HepG2 (cell line): Measurements from ENCODE around the gene PCYOX1L. TPM values are rescaled to one million over a fixed set of nuclear protein-coding genes. Genes with fewer than 3 reads are reported as not detected.

Experiments used
- AGO1 ChIP-seq: fragments of 200-400 bp; formaldehyde crosslinking; IDR thresholded peaks from 2 replicates; pipeline ENCODE4 v1.6.1; 2017; ENCODE audit warnings: mild to moderate bottlenecking, low read depth, low read length, moderate library complexity; ENCODE audit not compliant: poor library complexity, severe bottlenecking
- EHMT2 ChIP-seq: fragments of 200-600 bp; sonication (generic); IDR thresholded peaks from 2 replicates; pipeline ENCODE4 v1.7.0; 2017; ENCODE audit warnings: antibody characterized with exemption, low read depth, low read length, borderline replicate concordance
- FOXO1 ChIP-seq: sonication (generic); formaldehyde crosslinking; IDR thresholded peaks from 2 replicates; pipeline ENCODE4 v1.4.0; 2020; ENCODE audit warnings: missing genetic modification reagents
- KAT8 ChIP-seq: IDR thresholded peaks from 2 replicates; pipeline ENCODE4 v1.6.1; 2016; ENCODE audit warnings: missing genetic modification reagents, missing compliant biosample characterization
- KDM2A ChIP-seq: sonication (generic); formaldehyde crosslinking; IDR thresholded peaks from 2 replicates; pipeline ENCODE4 v1.4.0; 2020; ENCODE audit warnings: low read depth, missing genetic modification reagents, borderline replicate concordance
- MAZ ChIP-seq, 2 experiments: sonication (generic) in 1 of 2; formaldehyde crosslinking in 1 of 2; IDR thresholded peaks; 2 replicates each; pipeline versions ENCODE4 v1.5.0 to v1.6.1; 2012 to 2020; ENCODE audit warnings: low read depth in 2 of 2, mild to moderate bottlenecking in 2 of 2, borderline replicate concordance in 1 of 2, improper control_type of control experiment in 1 of 2, low read length in 1 of 2, missing genetic modification reagents in 1 of 2, moderate library complexity in 1 of 2
- RCOR2 ChIP-seq: IDR thresholded peaks from 2 replicates; pipeline ENCODE4 v1.6.1; 2016; ENCODE audit warnings: missing biosample characterization, missing genetic modification reagents
- SIX4 ChIP-seq: sonication (generic); formaldehyde crosslinking; IDR thresholded peaks from 2 replicates; pipeline ENCODE4 v1.4.0; 2020; ENCODE audit warnings: missing genetic modification reagents
- SMC3 ChIP-seq: IDR thresholded peaks from 2 replicates; pipeline ENCODE4 v1.6.1; 2011; ENCODE audit warnings: low read length, improper control_type of control experiment
- TAF15 ChIP-seq: fragments of 200-400 bp; formaldehyde crosslinking; IDR thresholded peaks from one replicate; pipeline ENCODE4 v1.6.1; 2018; ENCODE audit warnings: mild to moderate bottlenecking, low read depth, low read length; ENCODE audit not compliant: poor library complexity, severe bottlenecking
- ZBTB38 ChIP-seq: sonication (generic); formaldehyde crosslinking; IDR thresholded peaks from 2 replicates; pipeline ENCODE4 v1.5.1; 2020; ENCODE audit warnings: mild to moderate bottlenecking, missing genetic modification reagents
- ZNF224 ChIP-seq: sonication (generic); formaldehyde crosslinking; IDR thresholded peaks from 2 replicates; pipeline ENCODE4 v1.5.0; 2020; ENCODE audit warnings: mild to moderate bottlenecking, missing genetic modification reagents
- ZNF230 ChIP-seq: sonication (generic); formaldehyde crosslinking; IDR thresholded peaks from 2 replicates; pipeline ENCODE4 v1.4.0; 2020; ENCODE audit warnings: mild to moderate bottlenecking, missing genetic modification reagents
- ZNF468 ChIP-seq: sonication (generic); formaldehyde crosslinking; IDR thresholded peaks from 2 replicates; pipeline ENCODE4 v1.8.0; 2022; ENCODE audit warnings: mild to moderate bottlenecking, moderate library complexity, missing genetic modification reagents
- ZNF777 ChIP-seq: sonication (generic); formaldehyde crosslinking; IDR thresholded peaks from 2 replicates; pipeline ENCODE4 v1.4.0; 2020; ENCODE audit warnings: missing genetic modification reagents
- polyA plus RNA-seq, 8 experiments: library from polyadenylated mRNA; depleted of rRNA in 3 of 8; stranded (reverse) in 7 of 8; unstranded in 1 of 8; fragments of >200 nt; fragmentation: Illumina TruSeq in 4 of 8; extraction: Trizol in 4 of 8; gene quantifications; 2 replicates each; pipeline versions ENCODE4 v1.2.1 to v1.2.3, GENCODE V29; 2011 to 2016; ENCODE audit warnings: low read depth in 4 of 8, missing spikeins in 1 of 8, mixed read lengths in 1 of 8; ENCODE audit not compliant: insufficient read depth in 1 of 8
- total RNA-seq, 5 experiments: library from RNA; depleted of rRNA; stranded (reverse); fragments of >200 nt; fragmentation: Illumina TruSeq; extraction: Trizol; gene quantifications; 2 replicates each; pipeline ENCODE4 v1.2.3, GENCODE V29; 2016; ENCODE audit warnings: low read depth in 1 of 5
- TF ChIP-seq, protein P1 (sequence below): IDR thresholded peaks from 2 replicates; pipeline ENCODE4 v1.6.1; 2016
- TF ChIP-seq, protein P2 (sequence below): sonication (generic); formaldehyde crosslinking; IDR thresholded peaks from 2 replicates; pipeline ENCODE4 v1.5.1; 2020; ENCODE audit warnings: missing genetic modification reagents, mild to moderate bottlenecking, borderline replicate concordance
- TF ChIP-seq, protein P3 (sequence below): IDR thresholded peaks from 2 replicates; pipeline ENCODE4 v1.6.1; 2016; ENCODE audit warnings: missing compliant biosample characterization, missing genetic modification reagents, borderline replicate concordance
- TF ChIP-seq, protein P4 (sequence below): sonication (generic); formaldehyde crosslinking; IDR thresholded peaks from 2 replicates; pipeline ENCODE4 v1.4.0; 2020; ENCODE audit warnings: missing genetic modification reagents
- TF ChIP-seq, protein P5 (sequence below): sonication (generic); formaldehyde crosslinking; IDR thresholded peaks from 2 replicates; pipeline ENCODE4 v1.8.1; 2023; ENCODE audit warnings: missing genetic modification reagents, mild to moderate bottlenecking, borderline replicate concordance

The PCYOX1L gene
- total and polyA plus RNA-seq, 2 of the 13 experiments (the other 11 are each of a cell fraction or from before 2014, with no cell fraction given): 1.00 to 3.7 TPM

DNA sequence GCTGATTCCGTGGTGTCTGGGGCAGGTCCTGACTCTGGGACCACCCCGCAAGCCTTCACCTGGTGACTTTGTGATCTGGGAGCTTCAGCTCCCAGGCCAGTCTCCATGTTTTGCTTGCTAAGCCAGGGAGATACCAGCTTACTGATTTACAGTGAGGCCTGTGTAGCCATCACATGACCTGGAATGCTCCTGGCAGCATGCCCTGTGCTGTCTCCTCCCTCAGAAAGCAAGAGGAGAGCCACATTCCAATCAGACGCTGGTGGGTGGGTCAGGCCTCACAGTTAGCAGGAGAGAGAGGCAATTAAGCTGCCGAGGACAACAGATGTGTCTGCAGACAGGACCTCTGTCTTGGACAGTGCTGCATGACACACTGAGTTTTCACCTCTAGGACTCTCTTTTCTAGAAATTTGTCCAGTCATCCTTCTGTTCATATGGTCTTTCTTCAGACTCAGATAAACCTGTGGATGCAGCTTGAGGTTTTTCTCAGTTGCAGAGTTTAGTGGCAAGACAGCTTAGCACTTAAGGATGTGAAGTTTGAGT is 37.0 kb upstream of the PCYOX1L start (continued):
- TF ChIP-seq TAF15: no peak
- TF ChIP-seq ZNF468: no peak
- TF ChIP-seq, protein P1, sequence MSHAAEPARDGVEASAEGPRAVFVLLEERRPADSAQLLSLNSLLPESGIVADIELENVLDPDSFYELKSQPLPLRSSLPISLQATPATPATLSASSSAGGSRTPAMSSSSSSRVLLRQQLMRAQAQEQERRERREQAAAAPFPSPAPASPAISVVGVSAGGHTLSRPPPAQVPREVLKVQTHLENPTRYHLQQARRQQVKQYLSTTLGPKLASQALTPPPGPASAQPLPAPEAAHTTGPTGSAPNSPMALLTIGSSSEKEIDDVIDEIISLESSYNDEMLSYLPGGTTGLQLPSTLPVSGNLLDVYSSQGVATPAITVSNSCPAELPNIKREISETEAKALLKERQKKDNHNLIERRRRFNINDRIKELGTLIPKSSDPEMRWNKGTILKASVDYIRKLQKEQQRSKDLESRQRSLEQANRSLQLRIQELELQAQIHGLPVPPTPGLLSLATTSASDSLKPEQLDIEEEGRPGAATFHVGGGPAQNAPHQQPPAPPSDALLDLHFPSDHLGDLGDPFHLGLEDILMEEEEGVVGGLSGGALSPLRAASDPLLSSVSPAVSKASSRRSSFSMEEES: peak; percentile 97
- TF ChIP-seq, protein P2, sequence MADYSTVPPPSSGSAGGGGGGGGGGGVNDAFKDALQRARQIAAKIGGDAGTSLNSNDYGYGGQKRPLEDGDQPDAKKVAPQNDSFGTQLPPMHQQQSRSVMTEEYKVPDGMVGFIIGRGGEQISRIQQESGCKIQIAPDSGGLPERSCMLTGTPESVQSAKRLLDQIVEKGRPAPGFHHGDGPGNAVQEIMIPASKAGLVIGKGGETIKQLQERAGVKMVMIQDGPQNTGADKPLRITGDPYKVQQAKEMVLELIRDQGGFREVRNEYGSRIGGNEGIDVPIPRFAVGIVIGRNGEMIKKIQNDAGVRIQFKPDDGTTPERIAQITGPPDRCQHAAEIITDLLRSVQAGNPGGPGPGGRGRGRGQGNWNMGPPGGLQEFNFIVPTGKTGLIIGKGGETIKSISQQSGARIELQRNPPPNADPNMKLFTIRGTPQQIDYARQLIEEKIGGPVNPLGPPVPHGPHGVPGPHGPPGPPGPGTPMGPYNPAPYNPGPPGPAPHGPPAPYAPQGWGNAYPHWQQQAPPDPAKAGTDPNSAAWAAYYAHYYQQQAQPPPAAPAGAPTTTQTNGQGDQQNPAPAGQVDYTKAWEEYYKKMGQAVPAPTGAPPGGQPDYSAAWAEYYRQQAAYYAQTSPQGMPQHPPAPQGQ: no peak
- TF ChIP-seq MAZ (IDR thresholded peaks at IDR 0.05; ENCODE audit: borderline replicate concordance, low read depth, low read length): no peak
- 0 out of 2 replicates have a peak, but pooled peaks have one; percentile 24 for TF ChIP-seq MAZ (CRISPR knock-in tag; IDR thresholded peaks at IDR 0.05; ENCODE audit: low read depth)
- TF ChIP-seq, protein P3, sequence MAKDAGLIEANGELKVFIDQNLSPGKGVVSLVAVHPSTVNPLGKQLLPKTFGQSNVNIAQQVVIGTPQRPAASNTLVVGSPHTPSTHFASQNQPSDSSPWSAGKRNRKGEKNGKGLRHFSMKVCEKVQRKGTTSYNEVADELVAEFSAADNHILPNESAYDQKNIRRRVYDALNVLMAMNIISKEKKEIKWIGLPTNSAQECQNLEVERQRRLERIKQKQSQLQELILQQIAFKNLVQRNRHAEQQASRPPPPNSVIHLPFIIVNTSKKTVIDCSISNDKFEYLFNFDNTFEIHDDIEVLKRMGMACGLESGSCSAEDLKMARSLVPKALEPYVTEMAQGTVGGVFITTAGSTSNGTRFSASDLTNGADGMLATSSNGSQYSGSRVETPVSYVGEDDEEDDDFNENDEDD (CRISPR knock-in tag): peak; percentile 23; the same call in 1 of the 2 replicates
- no peak for TF ChIP-seq SMC3
- TF ChIP-seq FOXO1: 0 out of 2 replicates have a peak, but pooled peaks have one; percentile 1
- no peak for TF ChIP-seq ZBTB38 (CRISPR knock-in tag)
- peak; percentile 45; the same call in 1 of the 2 replicates for TF ChIP-seq RCOR2 (CRISPR knock-in tag)
- TF ChIP-seq KDM2A (CRISPR knock-in tag): 0 out of 2 replicates have a peak, but pooled peaks have one; percentile 36
- TF ChIP-seq, protein P4, sequence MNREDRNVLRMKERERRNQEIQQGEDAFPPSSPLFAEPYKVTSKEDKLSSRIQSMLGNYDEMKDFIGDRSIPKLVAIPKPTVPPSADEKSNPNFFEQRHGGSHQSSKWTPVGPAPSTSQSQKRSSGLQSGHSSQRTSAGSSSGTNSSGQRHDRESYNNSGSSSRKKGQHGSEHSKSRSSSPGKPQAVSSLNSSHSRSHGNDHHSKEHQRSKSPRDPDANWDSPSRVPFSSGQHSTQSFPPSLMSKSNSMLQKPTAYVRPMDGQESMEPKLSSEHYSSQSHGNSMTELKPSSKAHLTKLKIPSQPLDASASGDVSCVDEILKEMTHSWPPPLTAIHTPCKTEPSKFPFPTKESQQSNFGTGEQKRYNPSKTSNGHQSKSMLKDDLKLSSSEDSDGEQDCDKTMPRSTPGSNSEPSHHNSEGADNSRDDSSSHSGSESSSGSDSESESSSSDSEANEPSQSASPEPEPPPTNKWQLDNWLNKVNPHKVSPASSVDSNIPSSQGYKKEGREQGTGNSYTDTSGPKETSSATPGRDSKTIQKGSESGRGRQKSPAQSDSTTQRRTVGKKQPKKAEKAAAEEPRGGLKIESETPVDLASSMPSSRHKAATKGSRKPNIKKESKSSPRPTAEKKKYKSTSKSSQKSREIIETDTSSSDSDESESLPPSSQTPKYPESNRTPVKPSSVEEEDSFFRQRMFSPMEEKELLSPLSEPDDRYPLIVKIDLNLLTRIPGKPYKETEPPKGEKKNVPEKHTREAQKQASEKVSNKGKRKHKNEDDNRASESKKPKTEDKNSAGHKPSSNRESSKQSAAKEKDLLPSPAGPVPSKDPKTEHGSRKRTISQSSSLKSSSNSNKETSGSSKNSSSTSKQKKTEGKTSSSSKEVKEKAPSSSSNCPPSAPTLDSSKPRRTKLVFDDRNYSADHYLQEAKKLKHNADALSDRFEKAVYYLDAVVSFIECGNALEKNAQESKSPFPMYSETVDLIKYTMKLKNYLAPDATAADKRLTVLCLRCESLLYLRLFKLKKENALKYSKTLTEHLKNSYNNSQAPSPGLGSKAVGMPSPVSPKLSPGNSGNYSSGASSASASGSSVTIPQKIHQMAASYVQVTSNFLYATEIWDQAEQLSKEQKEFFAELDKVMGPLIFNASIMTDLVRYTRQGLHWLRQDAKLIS (CRISPR knock-in tag): no peak
- no peak for TF ChIP-seq SIX4 (CRISPR knock-in tag)
- no peak for TF ChIP-seq ZNF224 (CRISPR knock-in tag)
- TF ChIP-seq, protein P5, sequence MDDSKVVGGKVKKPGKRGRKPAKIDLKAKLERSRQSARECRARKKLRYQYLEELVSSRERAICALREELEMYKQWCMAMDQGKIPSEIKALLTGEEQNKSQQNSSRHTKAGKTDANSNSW (CRISPR knock-in tag): no peak
- no peak for TF ChIP-seq EHMT2
- peak; percentile 38 for TF ChIP-seq ZNF777
- TF ChIP-seq AGO1: no peak
- TF ChIP-seq ZNF230 (CRISPR knock-in tag): no peak
- peak; percentile 69; the same call in 1 of the 2 replicates for TF ChIP-seq KAT8 (CRISPR knock-in tag)
